ENCODE measurements around the gene CHMP4B.

DNA sequence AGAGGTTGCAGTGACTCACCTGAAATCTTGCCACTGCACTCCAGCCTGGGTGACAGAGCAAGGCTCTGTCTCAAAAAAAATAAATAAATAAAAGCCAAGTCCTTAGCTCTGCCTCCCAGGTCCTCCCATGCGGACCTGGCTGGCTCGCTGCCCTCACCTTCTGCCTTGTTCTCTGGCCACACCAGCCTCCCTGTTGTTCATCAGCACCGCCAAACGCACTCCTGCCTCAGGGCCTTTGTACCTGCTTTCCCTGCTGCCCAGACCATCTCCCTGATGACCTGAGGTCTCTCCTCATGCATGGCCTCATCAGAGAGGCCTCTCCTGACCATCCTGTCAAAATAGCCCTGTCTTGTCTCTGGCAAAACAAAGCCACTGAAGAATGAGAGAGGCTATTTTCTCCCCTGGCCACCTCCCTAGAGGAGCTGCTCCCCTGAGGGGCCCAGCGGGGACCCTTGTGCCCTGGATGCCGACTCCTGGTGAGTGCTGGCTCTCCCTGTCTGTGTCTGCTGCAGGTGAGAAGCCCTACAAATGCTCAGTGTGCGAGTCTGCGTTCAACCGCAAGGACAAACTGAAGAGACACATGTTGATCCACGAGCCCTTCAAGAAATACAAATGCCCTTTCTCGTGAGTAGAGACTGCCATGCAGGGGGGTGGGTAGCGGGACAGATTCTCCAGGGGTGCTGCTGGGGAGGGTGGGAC is 22.6 kb upstream of the CHMP4B start:
- TF ChIP-seq, protein P1, sequence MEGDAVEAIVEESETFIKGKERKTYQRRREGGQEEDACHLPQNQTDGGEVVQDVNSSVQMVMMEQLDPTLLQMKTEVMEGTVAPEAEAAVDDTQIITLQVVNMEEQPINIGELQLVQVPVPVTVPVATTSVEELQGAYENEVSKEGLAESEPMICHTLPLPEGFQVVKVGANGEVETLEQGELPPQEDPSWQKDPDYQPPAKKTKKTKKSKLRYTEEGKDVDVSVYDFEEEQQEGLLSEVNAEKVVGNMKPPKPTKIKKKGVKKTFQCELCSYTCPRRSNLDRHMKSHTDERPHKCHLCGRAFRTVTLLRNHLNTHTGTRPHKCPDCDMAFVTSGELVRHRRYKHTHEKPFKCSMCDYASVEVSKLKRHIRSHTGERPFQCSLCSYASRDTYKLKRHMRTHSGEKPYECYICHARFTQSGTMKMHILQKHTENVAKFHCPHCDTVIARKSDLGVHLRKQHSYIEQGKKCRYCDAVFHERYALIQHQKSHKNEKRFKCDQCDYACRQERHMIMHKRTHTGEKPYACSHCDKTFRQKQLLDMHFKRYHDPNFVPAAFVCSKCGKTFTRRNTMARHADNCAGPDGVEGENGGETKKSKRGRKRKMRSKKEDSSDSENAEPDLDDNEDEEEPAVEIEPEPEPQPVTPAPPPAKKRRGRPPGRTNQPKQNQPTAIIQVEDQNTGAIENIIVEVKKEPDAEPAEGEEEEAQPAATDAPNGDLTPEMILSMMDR (IDR thresholded peaks at IDR 0.05; ENCODE audit: low read depth, low read length), result no peak
- no peak for TF ChIP-seq POLR2A (IDR thresholded peaks at IDR 0.05; ENCODE audit: extremely low read depth, insufficient read length)
